GM23248 (cell line): ENCODE measurements around the gene SCN1B. TPM values are rescaled to one million over a fixed set of nuclear protein-coding genes. Genes with fewer than 3 reads are reported as not detected.

Source experiments
- DNase-seq: peaks from one replicate; pipeline ENCODE4 v3.0.0-alpha.2; 2015
- H2AFZ ChIP-seq: fragments of 200-600 bp; sonication (generic); 2 replicates; pipeline ENCODE4 v1.6.1; 2016; ENCODE audit warnings: antibody characterized with exemption
- H3F3A ChIP-seq: fragments of 200-600 bp; sonication (generic); 2 replicates; pipeline ENCODE4 v1.6.1; 2016; ENCODE audit warnings: mild to moderate bottlenecking, antibody characterized with exemption, mixed run types; ENCODE audit not compliant: insufficient read depth
- H3K27ac ChIP-seq: fragments of 200-600 bp; sonication (generic); 2 replicates; pipeline ENCODE4 v1.5.1; 2016; ENCODE audit warnings: mild to moderate bottlenecking
- H3K27me3 ChIP-seq: fragments of 200-600 bp; sonication (generic); replicated peaks from 2 replicates; pipeline ENCODE4 v1.6.1; 2016; ENCODE audit warnings: mild to moderate bottlenecking; ENCODE audit not compliant: insufficient read depth
- H3K36me3 ChIP-seq: fragments of 200-600 bp; sonication (generic); 2 replicates; pipeline ENCODE4 v1.6.1; 2016; ENCODE audit warnings: low read depth, mild to moderate bottlenecking
- H3K4me1 ChIP-seq: fragments of 200-600 bp; sonication (generic); 2 replicates; pipeline ENCODE4 v1.6.1; 2016; ENCODE audit warnings: mild to moderate bottlenecking; ENCODE audit not compliant: insufficient read depth
- H3K4me2 ChIP-seq: fragments of 200-600 bp; sonication (generic); one replicate; pipeline ENCODE4 v1.6.1; 2016; ENCODE audit warnings: mild to moderate bottlenecking; ENCODE audit not compliant: unreplicated experiment
- H3K4me3 ChIP-seq: fragments of 200-600 bp; sonication (generic); 2 replicates; pipeline ENCODE4 v1.5.1; 2016; ENCODE audit warnings: mild to moderate bottlenecking
- H3K79me2 ChIP-seq: fragments of 200-600 bp; sonication (generic); 2 replicates; pipeline ENCODE4 v1.6.1; 2016; ENCODE audit warnings: mild to moderate bottlenecking; ENCODE audit not compliant: insufficient read depth
- H3K9ac ChIP-seq: fragments of 200-600 bp; sonication (generic); 2 replicates; pipeline ENCODE4 v1.6.1; 2016; ENCODE audit warnings: mild to moderate bottlenecking
- H3K9me2 ChIP-seq: fragments of 200-600 bp; sonication (generic); 2 replicates; pipeline ENCODE4 v1.6.1; 2016; ENCODE audit warnings: mixed run types, mild to moderate bottlenecking, moderate library complexity; ENCODE audit not compliant: insufficient read depth
- H3K9me3 ChIP-seq: fragments of 200-600 bp; sonication (generic); one replicate; pipeline ENCODE4 v1.6.1; 2017; ENCODE audit warnings: low read depth
- H4K20me1 ChIP-seq: fragments of 200-600 bp; sonication (generic); 2 replicates; pipeline ENCODE4 v1.6.0; 2016; ENCODE audit not compliant: insufficient read depth
- EZH2 ChIP-seq: fragments of 200-600 bp; sonication (generic); IDR thresholded peaks from 2 replicates; pipeline ENCODE4 v1.6.1; 2018; ENCODE audit warnings: antibody characterized with exemption, mild to moderate bottlenecking; ENCODE audit not compliant: insufficient read depth, poor library complexity, severe bottlenecking
- EZH2phosphoT487 ChIP-seq: fragments of 200-600 bp; sonication (generic); IDR thresholded peaks from 2 replicates; pipeline ENCODE4 v1.6.1; 2018; ENCODE audit warnings: antibody characterized with exemption, moderate library complexity, mild to moderate bottlenecking, low read depth; ENCODE audit not compliant: insufficient read depth
- WGBS, 2 experiments: methylation state at CpG; one replicate each; pipeline ENCODE4 v1.1.6; 2015 to 2017; ENCODE audit warnings: low lambda C conversion rate in 2 of 2, low coverage in 1 of 2; ENCODE audit errors: missing lambda C conversion rate in 2 of 2; 5-methylcytosine and 5-hydroxymethylcytosine counted together
- in situ Hi-C: fragments of 300-500 bp; cut with MboI; formaldehyde crosslinking; loops from 2 replicates; pipeline ENCODE4 v1.15.0; 2020
- polyA plus RNA-seq: library from polyadenylated mRNA; unstranded; fragments of >200 nt; fragmentation: Nextera tagmentation; extraction: Ambion mirVana; gene quantifications from 2 replicates; pipeline ENCODE4 v1.2.1, GENCODE V29; 2016
- total RNA-seq: library from RNA; depleted of rRNA; stranded (reverse); fragments of >200 nt; shearing (Covaris generic); gene quantifications from 2 replicates; pipeline ENCODE4 v1.2.3, GENCODE V29; 2014; rRNA removed

SCN1B gene
- total RNA-seq: 1.7 and 2.0 TPM in 2 replicates
- polyA plus RNA-seq: 1.5 and 1.8 TPM in 2 replicates

DNA sequence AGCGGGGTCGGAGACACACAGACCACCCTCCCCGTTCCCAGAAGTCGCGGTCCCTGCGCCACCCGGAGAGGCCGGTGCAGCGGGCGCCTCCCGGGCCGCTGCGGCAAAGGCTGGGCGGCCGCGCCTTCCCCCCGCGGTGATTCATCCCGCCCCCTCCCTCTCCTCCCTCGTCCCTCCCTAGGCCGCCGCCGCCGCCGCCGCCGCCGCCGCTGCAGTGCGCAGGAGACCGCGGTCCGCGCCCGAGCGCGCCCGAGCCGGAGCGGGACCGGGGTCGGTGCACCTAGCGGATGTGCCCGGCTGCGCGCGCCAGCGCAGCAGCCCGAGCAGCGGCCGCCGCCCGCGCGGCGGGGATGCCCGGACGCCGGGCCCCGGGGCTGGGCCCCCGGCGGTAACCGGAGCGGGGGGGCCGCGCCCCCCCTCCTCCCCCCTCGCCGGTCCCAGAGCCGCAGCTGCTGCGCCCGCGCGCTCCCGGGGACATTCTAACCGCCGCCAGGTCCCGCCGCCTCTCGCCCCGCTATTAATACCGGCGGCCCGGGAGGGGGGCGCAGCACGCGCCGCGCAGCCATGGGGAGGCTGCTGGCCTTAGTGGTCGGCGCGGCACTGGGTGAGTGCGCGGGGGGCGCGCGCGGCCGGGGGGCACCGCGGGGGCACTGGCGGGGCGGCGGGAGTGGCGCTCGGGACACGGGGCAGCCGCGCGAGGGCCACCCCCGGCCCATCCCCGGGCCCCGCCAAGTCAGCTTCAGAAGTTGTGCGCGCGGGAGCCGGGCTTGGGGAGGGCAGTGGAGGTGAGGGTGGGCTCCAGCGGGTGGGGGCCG, at the start of gene SCN1B:
SCN1B (plus strand) TSS at position 214 of the 815 bp plus-strand sequence; CDS start at position 565, 351 bp downstream.
- no peaks in the 10 kb centered on the region for H4K20me1 ChIP-seq
- no peaks in the 10 kb centered on the region for H3K79me2 ChIP-seq
- peaks cover 5% of the 10 kb centered on the region for H3F3A ChIP-seq
- peak within 1 kb of the TSS; percentile 48 for H3K9ac ChIP-seq
- in situ Hi-C loops: no loop called here
- H3K27me3 ChIP-seq: no peaks in the 10 kb centered on the region
- no peaks in the 10 kb centered on the region for H3K9me2 ChIP-seq
- H2AFZ ChIP-seq: peak within 1 kb of the TSS; percentile 80
- peak; percentile 85 for DNase-seq
- no peaks in the 10 kb centered on the region for H3K4me1 ChIP-seq
- WGBS, 2 experiments: 1% methylated on average over 87 of the region's 118 CpGs; no CpG with 5 or more reads in 1 of the 2 experiments
- peak within 1 kb of the TSS; percentile 69 for H3K4me3 ChIP-seq
- no peaks in the 10 kb centered on the region for H3K36me3 ChIP-seq
- H3K27ac ChIP-seq: no peak within 1 kb of the TSS
- TF ChIP-seq EZH2phosphoT487 (no peak), EZH2 (no peak)
- H3K9me3 ChIP-seq: no peaks in the 10 kb centered on the region
- peak within 1 kb of the TSS; percentile 78 for H3K4me2 ChIP-seq

DNA sequence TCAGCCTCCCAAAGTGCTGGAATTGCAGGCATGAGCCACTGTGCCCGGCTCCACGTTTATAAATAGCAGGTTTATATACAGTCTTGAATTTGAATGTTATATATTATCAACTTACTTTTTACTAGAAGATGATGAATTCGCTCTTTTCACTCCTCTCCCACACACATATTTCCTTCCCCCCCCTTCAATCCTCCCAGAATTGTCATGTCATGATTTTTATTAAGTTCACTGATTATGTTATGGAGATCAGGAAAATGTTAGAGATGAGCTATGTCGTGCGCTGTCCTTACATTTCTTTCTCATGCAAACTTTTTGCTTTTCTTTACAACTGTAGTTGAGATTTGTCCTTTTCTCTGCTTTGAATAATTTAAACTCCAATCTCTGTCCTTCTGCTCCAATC, 48.0 kb upstream of the SCN1B start:
- Histone ChIP-seq H3K9ac (no peak overlapping the region), H2AFZ (no peak overlapping the region), H4K20me1 (no peaks in the 10 kb centered on the region), H3K4me3 (no peak overlapping the region), H3K36me3 (no peaks in the 10 kb centered on the region), H3K9me2 (no peaks in the 10 kb centered on the region), H3K27me3 (0 out of 2 replicates have a peak, but pooled peaks cover 12% of the 10 kb centered on the region), H3F3A (no peaks in the 10 kb centered on the region), H3K9me3 (no peaks in the 10 kb centered on the region), H3K27ac (no peak overlapping the region), H3K4me2 (no peak overlapping the region), H3K79me2 (no peaks in the 10 kb centered on the region), H3K4me1 (no peaks in the 10 kb centered on the region)
- 46 to 47% methylated on average over 5 of the region's 5 CpGs for WGBS, 2 experiments
- TF ChIP-seq EZH2 (no peak), EZH2phosphoT487 (no peak)
- in situ Hi-C loops: no loop called here
- DNase-seq: no peak

DNA sequence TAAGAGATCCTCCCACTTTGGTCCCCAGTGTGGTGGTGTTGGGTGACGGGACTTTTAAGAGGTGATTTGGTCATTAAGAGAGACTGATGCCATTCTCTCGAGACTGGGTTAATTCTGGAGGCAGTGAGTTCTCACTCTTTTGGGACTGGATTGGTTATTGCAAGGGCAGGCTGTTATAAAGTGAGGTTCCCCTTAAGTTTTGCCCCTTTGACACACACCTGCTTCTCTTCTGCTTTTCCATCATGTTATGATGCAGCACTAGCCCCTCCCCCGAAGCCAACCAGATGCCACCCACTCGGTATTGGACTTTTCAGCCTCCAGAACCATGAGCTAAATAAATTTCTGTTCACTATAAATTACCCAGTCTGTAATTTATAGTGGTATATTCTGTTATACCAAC, 46.5 kb upstream of the SCN1B start:
- H3K4me1 ChIP-seq: no peaks in the 10 kb centered on the region
- no peaks in the 10 kb centered on the region for H3F3A ChIP-seq
- 42 to 62% methylated on average over 4 of the region's 4 CpGs for WGBS, 2 experiments
- no peaks in the 10 kb centered on the region for H3K36me3 ChIP-seq
- DNase-seq: no peak
- in situ Hi-C loops: no loop called here
- no peak overlapping the region for H2AFZ ChIP-seq
- H4K20me1 ChIP-seq: no peaks in the 10 kb centered on the region
- 0 out of 2 replicates have a peak, but pooled peaks cover 12% of the 10 kb centered on the region for H3K27me3 ChIP-seq
- H3K9ac ChIP-seq: no peak overlapping the region
- H3K9me3 ChIP-seq: no peaks in the 10 kb centered on the region
- no peak overlapping the region for H3K27ac ChIP-seq
- no peak overlapping the region for H3K4me3 ChIP-seq
- TF ChIP-seq EZH2: no peak
- no peak for TF ChIP-seq EZH2phosphoT487
- no peaks in the 10 kb centered on the region for H3K79me2 ChIP-seq
- H3K4me2 ChIP-seq: no peak overlapping the region
- H3K9me2 ChIP-seq: no peaks in the 10 kb centered on the region

- Histone ChIP-seq H3K79me2 (no peaks in the 10 kb centered on the region), H3K27me3 (0 out of 2 replicates have a peak, but pooled peaks cover 12% of the 10 kb centered on the region), H3K27ac (no peak overlapping the region), H3F3A (no peaks in the 10 kb centered on the region), H3K4me2 (no peak overlapping the region), H3K9me3 (no peaks in the 10 kb centered on the region), H3K4me1 (no peaks in the 10 kb centered on the region), H3K9ac (no peak overlapping the region), H3K4me3 (no peak overlapping the region), H3K9me2 (no peaks in the 10 kb centered on the region), H2AFZ (no peak overlapping the region), H3K36me3 (no peaks in the 10 kb centered on the region), H4K20me1 (no peaks in the 10 kb centered on the region)
- DNase-seq: no peak
- 33% methylated on average over 3 of the region's 3 CpGs for WGBS, 2 experiments
- in situ Hi-C loops: no loop called here
- no peak for TF ChIP-seq EZH2phosphoT487
- TF ChIP-seq EZH2: no peak
Measured at GRCh38 chr19:34984287-34984686, 46.0 kb upstream of the SCN1B start.
